ENCODE results near the gene CHAD. TPM values are rescaled to one million over a fixed set of nuclear protein-coding genes. Genes with fewer than 3 reads are reported as not detected.
A peak's percentile ranks its signal among the peaks of the same experiment; 100 is the strongest.

Gene CHAD
- total RNA-seq, 1 donor from 2014 or later, result not detected

DNA sequence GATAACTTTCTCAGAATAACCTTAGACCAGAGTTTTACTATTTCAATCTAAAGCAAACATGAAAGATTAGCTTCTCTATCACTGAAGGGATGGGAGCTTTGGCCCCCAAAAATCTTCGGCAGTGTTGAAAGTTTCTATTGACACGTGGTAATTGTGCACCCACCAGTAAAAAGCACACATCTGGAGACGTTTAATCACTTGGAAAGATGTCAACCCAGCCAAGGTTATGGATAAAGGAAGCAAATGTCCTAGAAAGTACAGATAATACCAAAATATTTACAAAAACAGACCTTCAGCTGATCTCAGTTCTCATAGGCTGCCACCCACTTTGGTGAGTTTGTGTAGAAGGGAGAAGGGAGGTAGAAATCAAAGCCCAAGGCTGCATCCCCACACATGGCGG, 44.8 kb upstream of the CHAD start:
- H3K27me3 ChIP-seq, result no peaks in the 10 kb centered on the region
- no peak overlapping the region for H3K4me3 ChIP-seq
- ATAC-seq (no peak), DNase-seq (no peak)
- no peaks in the 10 kb centered on the region for H3K4me1 ChIP-seq
- TF ChIP-seq, protein P1, sequence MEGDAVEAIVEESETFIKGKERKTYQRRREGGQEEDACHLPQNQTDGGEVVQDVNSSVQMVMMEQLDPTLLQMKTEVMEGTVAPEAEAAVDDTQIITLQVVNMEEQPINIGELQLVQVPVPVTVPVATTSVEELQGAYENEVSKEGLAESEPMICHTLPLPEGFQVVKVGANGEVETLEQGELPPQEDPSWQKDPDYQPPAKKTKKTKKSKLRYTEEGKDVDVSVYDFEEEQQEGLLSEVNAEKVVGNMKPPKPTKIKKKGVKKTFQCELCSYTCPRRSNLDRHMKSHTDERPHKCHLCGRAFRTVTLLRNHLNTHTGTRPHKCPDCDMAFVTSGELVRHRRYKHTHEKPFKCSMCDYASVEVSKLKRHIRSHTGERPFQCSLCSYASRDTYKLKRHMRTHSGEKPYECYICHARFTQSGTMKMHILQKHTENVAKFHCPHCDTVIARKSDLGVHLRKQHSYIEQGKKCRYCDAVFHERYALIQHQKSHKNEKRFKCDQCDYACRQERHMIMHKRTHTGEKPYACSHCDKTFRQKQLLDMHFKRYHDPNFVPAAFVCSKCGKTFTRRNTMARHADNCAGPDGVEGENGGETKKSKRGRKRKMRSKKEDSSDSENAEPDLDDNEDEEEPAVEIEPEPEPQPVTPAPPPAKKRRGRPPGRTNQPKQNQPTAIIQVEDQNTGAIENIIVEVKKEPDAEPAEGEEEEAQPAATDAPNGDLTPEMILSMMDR (IDR thresholded peaks at IDR 0.05), result no peak
- H3K36me3 ChIP-seq, result no peaks in the 10 kb centered on the region
- no peaks in the 10 kb centered on the region for H3K9me3 ChIP-seq
- H3K27ac ChIP-seq, result no peak overlapping the region
- intact Hi-C loops (cut with DNase I), result no loop called here

DNA sequence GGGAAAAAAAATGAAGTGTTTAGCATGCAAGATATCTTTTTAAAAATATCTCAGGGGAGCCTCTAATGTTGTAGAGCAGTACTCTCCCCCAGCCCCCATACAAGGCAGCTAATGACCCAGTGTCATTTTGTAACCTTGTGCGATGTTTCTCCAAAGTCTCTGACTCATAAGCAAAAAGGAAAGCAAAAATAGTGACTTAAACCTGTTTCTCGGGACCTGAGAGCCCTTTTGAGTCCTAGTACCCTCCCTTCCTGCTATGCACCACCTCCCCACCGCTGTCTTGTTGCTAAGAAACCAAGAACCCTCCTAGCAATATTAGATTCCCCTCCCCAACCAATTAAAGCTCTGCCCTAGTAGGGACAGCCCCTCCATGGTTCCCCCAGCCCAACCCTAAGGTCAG, 42.4 kb upstream of the CHAD start:
- Histone ChIP-seq H3K36me3 (no peaks in the 10 kb centered on the region), H3K9me3 (no peaks in the 10 kb centered on the region), H3K4me1 (no peaks in the 10 kb centered on the region), H3K4me3 (no peak overlapping the region), H3K27me3 (no peaks in the 10 kb centered on the region), H3K27ac (no peak overlapping the region)
- intact Hi-C loops (cut with DNase I), result no loop called here
- ATAC-seq, result no peak
- TF ChIP-seq, protein P1 (IDR thresholded peaks at IDR 0.05), result no peak
- no peak for DNase-seq

DNA sequence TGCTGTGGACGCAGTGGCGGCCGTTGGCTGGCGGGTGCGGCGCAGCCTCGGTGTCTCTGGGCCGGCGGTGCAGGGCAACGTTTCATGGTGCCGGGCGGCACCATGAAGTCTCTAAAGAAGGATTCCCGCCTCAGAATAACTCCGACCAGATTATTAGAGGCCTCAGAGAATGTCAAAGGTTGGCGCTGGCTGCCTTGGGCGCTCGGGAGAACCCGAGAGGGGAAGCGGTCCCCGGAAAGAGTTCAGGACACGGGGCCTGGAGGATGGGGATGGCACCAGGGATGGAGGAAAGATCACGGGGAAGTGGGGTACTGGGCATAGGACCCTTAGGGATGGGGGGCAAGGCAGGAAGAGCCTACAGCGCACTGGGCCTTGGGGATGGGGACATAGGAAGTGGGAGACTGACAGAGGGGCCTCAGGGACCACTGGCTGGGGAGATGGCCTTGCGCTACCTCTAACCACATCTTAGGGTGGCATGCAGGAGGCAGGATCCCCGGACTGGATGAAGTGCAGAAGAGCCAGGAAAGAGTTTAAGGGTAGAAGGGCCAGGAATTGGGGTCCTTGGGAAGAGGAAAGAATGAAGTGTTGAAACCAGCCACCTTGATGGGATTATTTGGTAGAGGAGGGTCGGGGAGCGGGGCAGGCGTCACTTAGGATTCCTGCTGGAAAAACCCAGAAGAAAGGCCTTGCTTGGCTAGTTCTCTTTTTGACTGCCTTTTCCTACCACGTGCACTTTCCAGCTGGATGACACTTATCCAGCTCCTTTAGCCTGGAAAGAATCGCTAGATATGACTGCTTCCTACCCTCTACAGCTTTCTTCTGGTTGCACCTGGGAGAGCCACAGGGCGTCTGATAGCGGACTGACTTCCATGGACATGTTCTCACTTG, 40.1 kb upstream of the CHAD start:
- no peaks in the 10 kb centered on the region for H3K27me3 ChIP-seq
- peak overlapping the region; percentile 55 for H3K27ac ChIP-seq
- no peaks in the 10 kb centered on the region for H3K4me1 ChIP-seq
- no peaks in the 10 kb centered on the region for H3K36me3 ChIP-seq
- H3K4me3 ChIP-seq, result peak overlapping the region; percentile 61
- TF ChIP-seq, protein P1 (IDR thresholded peaks at IDR 0.05), result peak; percentile 27
- intact Hi-C loops (cut with DNase I), result no loop called here
- no peak for ATAC-seq
- no peaks in the 10 kb centered on the region for H3K9me3 ChIP-seq
- no peak for DNase-seq

DNA sequence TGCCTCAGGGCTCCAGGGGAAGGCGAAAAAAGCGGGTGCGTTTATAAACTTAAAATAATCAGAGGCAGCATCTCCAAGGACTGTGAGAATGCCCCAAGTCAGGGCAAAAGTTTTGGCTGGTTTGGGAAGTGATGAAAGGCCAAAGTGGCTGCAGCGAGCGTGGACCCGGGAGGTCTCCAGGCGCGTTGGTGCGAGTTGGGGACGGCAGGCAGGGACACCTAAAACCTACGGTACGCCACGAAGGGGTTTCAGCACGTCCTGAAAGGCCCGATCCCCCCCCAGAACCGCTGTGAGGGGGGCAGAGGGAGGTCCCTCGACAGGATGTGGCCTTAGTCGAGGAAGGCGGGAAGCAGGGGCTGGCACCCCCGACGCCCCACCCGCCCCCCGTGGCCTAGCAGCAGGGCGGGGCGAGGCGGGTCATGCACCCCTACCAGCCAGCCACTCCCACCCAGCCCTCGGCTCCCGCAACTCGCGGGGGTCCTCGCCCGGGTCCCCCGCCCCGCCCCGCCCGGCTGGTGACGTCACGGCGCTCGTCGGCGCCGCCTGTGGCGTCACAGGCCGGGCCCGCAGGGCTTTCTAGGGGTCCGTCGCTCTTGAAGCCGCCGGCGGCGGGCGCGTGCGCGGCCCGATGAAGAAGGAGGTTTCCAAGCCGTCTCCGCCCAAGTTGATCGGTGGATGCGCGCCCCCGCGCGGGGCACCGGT, 39.3 kb upstream of the CHAD start, which contains the start of gene MYCBPAP:
Gene MYCBPAP (plus strand): TSS at position 569 of the 702 bp plus-strand sequence. CDS start 236 bp downstream, outside the sequence.
- Histone ChIP-seq H3K27me3 (no peaks in the 10 kb centered on the region), H3K9me3 (no peaks in the 10 kb centered on the region), H3K4me1 (no peaks in the 10 kb centered on the region), H3K36me3 (no peaks in the 10 kb centered on the region), H3K27ac (peak within 1 kb of the TSS; percentile 55), H3K4me3 (peak within 1 kb of the TSS; percentile 61)
- TF ChIP-seq, protein P1 (IDR thresholded peaks at IDR 0.05), result no peak
- DNase-seq (peak; percentile 89), ATAC-seq (peak; percentile 85)
- intact Hi-C loops (cut with DNase I), result no loop called here

DNA sequence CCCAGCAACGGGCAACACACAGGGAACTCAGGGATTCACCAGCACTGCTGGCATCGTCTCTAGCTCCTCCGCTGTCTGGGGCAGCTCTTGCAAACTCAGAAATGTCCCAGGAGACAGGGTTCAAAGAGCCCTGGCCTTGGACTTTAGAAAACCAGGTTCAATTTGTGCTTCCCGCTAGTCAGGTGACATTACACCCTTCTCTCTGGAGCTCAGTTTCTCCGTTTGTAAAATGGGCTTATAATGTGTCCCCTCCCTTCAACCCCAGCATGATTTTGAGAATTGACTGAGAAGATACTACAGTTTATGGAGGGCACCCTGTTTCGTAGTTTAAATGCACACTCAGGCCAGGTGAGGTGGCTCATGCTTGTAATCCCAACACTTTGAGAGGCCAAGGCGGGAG, 37.6 kb upstream of the CHAD start:
- DNase-seq (no peak), ATAC-seq (no peak)
- intact Hi-C loops (cut with DNase I), result no loop called here
- TF ChIP-seq, protein P1 (IDR thresholded peaks at IDR 0.05), result no peak
- H3K27me3 ChIP-seq, result no peaks in the 10 kb centered on the region
- no peak overlapping the region for H3K27ac ChIP-seq
- no peaks in the 10 kb centered on the region for H3K9me3 ChIP-seq
- no peaks in the 10 kb centered on the region for H3K36me3 ChIP-seq
- H3K4me3 ChIP-seq, result no peak overlapping the region
- H3K4me1 ChIP-seq, result no peaks in the 10 kb centered on the region
